HepG2 (cell line): Measurements from ENCODE around the gene C16orf87. TPM values are rescaled to one million over a fixed set of nuclear protein-coding genes. Genes with fewer than 3 reads are reported as not detected.

Experiments
- CBX5 ChIP-seq: sonication (generic); formaldehyde crosslinking; IDR thresholded peaks from 2 replicates; pipeline ENCODE4 v1.4.0; 2020; ENCODE audit warnings: missing genetic modification reagents, borderline replicate concordance
- GATAD1 ChIP-seq: IDR thresholded peaks from 2 replicates; pipeline ENCODE4 v1.6.1; 2016; ENCODE audit warnings: missing genetic modification reagents, missing compliant biosample characterization
- IRX3 ChIP-seq: sonication (generic); formaldehyde crosslinking; IDR thresholded peaks from 2 replicates; pipeline ENCODE4 v1.8.1; 2023; ENCODE audit warnings: mild to moderate bottlenecking, low read depth, missing genetic modification reagents, borderline replicate concordance
- KAT7 ChIP-seq: IDR thresholded peaks from 2 replicates; pipeline ENCODE4 v1.6.1; 2018; ENCODE audit warnings: borderline replicate concordance, missing compliant biosample characterization
- MAFF ChIP-seq: IDR thresholded peaks from 2 replicates; pipeline ENCODE4 v1.6.1; 2011; ENCODE audit warnings: low read depth, low read length, improper control_type of control experiment
- MTA1 ChIP-seq: sonication (generic); formaldehyde crosslinking; IDR thresholded peaks from 2 replicates; pipeline ENCODE4 v1.4.0; 2020; ENCODE audit warnings: missing genetic modification reagents, mild to moderate bottlenecking, borderline replicate concordance
- POGZ ChIP-seq: sonication (generic); formaldehyde crosslinking; IDR thresholded peaks from 2 replicates; pipeline ENCODE4 v1.4.0; 2020; ENCODE audit warnings: mild to moderate bottlenecking, missing genetic modification reagents
- SYNCRIP ChIP-seq: fragments of 200-400 bp; formaldehyde crosslinking; IDR thresholded peaks from 2 replicates; pipeline ENCODE4 v1.6.1; 2018; ENCODE audit warnings: mild to moderate bottlenecking, low read depth, low read length; ENCODE audit not compliant: insufficient read depth
- XBP1 ChIP-seq: sonication (generic); formaldehyde crosslinking; IDR thresholded peaks from 2 replicates; pipeline ENCODE4 v1.5.0; 2020; ENCODE audit warnings: missing genetic modification reagents
- ZEB1 ChIP-seq: IDR thresholded peaks from 2 replicates; pipeline ENCODE4 v1.6.1; 2012; ENCODE audit warnings: mild to moderate bottlenecking, low read depth, inconsistent platforms; ENCODE audit not compliant: insufficient replicate concordance
- ZFAT ChIP-seq: sonication (generic); formaldehyde crosslinking; conservative IDR thresholded peaks from 2 replicates; pipeline ENCODE4 v1.8.1; 2023; ENCODE audit warnings: missing genetic modification reagents, inconsistent platforms
- ZNF225 ChIP-seq: sonication (generic); formaldehyde crosslinking; IDR thresholded peaks from 2 replicates; pipeline ENCODE4 v1.4.0; 2020; ENCODE audit warnings: mild to moderate bottlenecking, missing genetic modification reagents
- ZNF329 ChIP-seq: sonication (generic); formaldehyde crosslinking; IDR thresholded peaks from 2 replicates; pipeline ENCODE4 v1.9.0; 2021; ENCODE audit warnings: low read depth, mild to moderate bottlenecking, missing genetic modification reagents
- ZNF484 ChIP-seq: sonication (generic); formaldehyde crosslinking; IDR thresholded peaks from 2 replicates; pipeline ENCODE4 v1.5.1; 2020; ENCODE audit warnings: mild to moderate bottlenecking, low read depth, missing genetic modification reagents, borderline replicate concordance
- ZNF558 ChIP-seq: sonication (generic); formaldehyde crosslinking; IDR thresholded peaks from 2 replicates; pipeline ENCODE4 v1.9.0; 2022; ENCODE audit warnings: mild to moderate bottlenecking, missing genetic modification reagents, borderline replicate concordance
- polyA plus RNA-seq, 8 experiments: library from polyadenylated mRNA; depleted of rRNA in 3 of 8; stranded (reverse) in 7 of 8; unstranded in 1 of 8; fragments of >200 nt; fragmentation: Illumina TruSeq in 4 of 8; extraction: Trizol in 4 of 8; gene quantifications; 2 replicates each; pipeline versions ENCODE4 v1.2.1 to v1.2.3, GENCODE V29; 2011 to 2016; ENCODE audit warnings: low read depth in 4 of 8, missing spikeins in 1 of 8, mixed read lengths in 1 of 8; ENCODE audit not compliant: insufficient read depth in 1 of 8
- total RNA-seq, 5 experiments: library from RNA; depleted of rRNA; stranded (reverse); fragments of >200 nt; fragmentation: Illumina TruSeq; extraction: Trizol; gene quantifications; 2 replicates each; pipeline ENCODE4 v1.2.3, GENCODE V29; 2016; ENCODE audit warnings: low read depth in 1 of 5
- TF ChIP-seq, protein P1 (sequence below): sonication (generic); formaldehyde crosslinking; IDR thresholded peaks from 2 replicates; pipeline ENCODE4 v1.9.0; 2021; ENCODE audit warnings: missing genetic modification reagents, borderline replicate concordance
- TF ChIP-seq, protein P2 (sequence below): sonication (generic); formaldehyde crosslinking; IDR thresholded peaks from 2 replicates; pipeline ENCODE4 v1.8.0; 2022; ENCODE audit warnings: missing genetic modification reagents, low read depth, mild to moderate bottlenecking, borderline replicate concordance
- TF ChIP-seq, protein P3 (sequence below): sonication (generic); formaldehyde crosslinking; IDR thresholded peaks from 2 replicates; pipeline ENCODE4 v1.5.0; 2020; ENCODE audit warnings: missing genetic modification reagents
- TF ChIP-seq, protein P4 (sequence below): sonication (generic); formaldehyde crosslinking; IDR thresholded peaks from 2 replicates; pipeline ENCODE4 v1.5.0; 2020; ENCODE audit warnings: mild to moderate bottlenecking, missing genetic modification reagents, moderate library complexity
- TF ChIP-seq, protein P5 (sequence below), 2 experiments: fragments of 450-650 bp in 1 of 2; sonication (generic) in 1 of 2; formaldehyde crosslinking; IDR thresholded peaks; 2 replicates each; pipeline versions ENCODE4 v1.5.0 to v1.8.0; 2020 to 2022; ENCODE audit warnings: mild to moderate bottlenecking in 1 of 2, missing genetic modification reagents in 1 of 2
- TF ChIP-seq, protein P6 (sequence below): sonication (generic); formaldehyde crosslinking; IDR thresholded peaks from 2 replicates; pipeline ENCODE4 v1.8.0; 2022; ENCODE audit warnings: mild to moderate bottlenecking, missing genetic modification reagents

The C16orf87 gene
- total and polyA plus RNA-seq, 2 of the 13 experiments (the other 11 are each of a cell fraction or from before 2014, with no cell fraction given): 8.6 to 19.5 TPM

DNA sequence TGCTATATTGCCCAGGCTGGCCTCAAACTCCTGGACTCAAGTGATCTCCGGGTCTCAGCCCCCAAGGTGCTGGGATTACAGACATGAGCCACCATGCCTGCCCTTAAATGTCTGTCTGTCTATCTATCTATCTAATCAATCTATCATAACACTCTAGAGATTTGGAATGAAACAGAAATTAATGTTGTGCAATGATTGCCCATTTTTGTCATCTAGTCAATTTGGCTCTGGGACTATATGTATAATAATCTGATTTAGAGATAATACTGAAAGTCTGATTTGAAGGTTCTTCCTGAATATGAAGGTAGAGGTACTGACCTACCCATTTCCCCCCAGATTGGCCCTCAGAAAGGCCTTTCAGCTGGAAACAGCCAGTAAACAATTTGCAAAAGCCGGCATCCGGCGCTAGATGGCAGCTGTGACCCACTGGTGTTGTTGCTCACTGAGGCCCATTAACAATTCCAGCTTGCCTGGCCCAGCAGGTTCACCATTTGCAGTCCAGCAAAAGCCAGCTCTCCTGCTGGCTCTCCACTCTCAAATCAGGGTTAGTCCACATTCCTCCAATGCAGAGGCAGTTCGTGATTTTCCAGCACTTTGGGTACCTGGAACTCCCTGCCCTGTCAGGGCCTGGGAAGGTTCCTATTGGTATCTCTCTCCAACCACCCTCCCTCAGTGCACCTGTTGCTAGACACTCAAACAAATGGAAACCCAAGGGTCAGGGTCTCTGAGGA lies 22.9 kb upstream of the C16orf87 start (continued):
- TF ChIP-seq POGZ (CRISPR knock-in tag): no peak; the same call in 1 of the 2 replicates
- TF ChIP-seq, protein P1, sequence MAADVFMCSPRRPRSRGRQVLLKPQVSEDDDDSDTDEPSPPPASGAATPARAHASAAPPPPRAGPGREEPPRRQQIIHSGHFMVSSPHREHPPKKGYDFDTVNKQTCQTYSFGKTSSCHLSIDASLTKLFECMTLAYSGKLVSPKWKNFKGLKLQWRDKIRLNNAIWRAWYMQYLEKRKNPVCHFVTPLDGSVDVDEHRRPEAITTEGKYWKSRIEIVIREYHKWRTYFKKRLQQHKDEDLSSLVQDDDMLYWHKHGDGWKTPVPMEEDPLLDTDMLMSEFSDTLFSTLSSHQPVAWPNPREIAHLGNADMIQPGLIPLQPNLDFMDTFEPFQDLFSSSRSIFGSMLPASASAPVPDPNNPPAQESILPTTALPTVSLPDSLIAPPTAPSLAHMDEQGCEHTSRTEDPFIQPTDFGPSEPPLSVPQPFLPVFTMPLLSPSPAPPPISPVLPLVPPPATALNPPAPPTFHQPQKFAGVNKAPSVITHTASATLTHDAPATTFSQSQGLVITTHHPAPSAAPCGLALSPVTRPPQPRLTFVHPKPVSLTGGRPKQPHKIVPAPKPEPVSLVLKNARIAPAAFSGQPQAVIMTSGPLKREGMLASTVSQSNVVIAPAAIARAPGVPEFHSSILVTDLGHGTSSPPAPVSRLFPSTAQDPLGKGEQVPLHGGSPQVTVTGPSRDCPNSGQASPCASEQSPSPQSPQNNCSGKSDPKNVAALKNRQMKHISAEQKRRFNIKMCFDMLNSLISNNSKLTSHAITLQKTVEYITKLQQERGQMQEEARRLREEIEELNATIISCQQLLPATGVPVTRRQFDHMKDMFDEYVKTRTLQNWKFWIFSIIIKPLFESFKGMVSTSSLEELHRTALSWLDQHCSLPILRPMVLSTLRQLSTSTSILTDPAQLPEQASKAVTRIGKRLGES: no peak
- TF ChIP-seq GATAD1 (CRISPR knock-in tag): no peak
- TF ChIP-seq ZNF484 (CRISPR knock-in tag): no peak
- TF ChIP-seq KAT7 (CRISPR knock-in tag): no peak
- TF ChIP-seq XBP1 (CRISPR knock-in tag): no peak
- no peak for TF ChIP-seq ZNF558 (CRISPR knock-in tag)
- TF ChIP-seq ZNF329 (CRISPR knock-in tag): peak; percentile 43; the same call in 1 of the 2 replicates
- TF ChIP-seq, protein P2, sequence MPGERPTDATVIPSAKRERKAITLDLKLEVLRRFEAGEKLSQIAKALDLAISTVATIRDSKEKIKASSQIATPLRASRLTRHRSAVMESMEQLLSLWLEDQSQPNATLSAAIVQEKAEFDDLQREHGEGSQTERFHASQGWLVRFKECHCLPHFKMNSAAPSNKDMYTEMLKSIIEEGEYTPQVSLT: no peak
- no peak for TF ChIP-seq ZFAT (CRISPR knock-in tag)
- TF ChIP-seq, protein P3, sequence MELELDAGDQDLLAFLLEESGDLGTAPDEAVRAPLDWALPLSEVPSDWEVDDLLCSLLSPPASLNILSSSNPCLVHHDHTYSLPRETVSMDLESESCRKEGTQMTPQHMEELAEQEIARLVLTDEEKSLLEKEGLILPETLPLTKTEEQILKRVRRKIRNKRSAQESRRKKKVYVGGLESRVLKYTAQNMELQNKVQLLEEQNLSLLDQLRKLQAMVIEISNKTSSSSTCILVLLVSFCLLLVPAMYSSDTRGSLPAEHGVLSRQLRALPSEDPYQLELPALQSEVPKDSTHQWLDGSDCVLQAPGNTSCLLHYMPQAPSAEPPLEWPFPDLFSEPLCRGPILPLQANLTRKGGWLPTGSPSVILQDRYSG: no peak
- TF ChIP-seq MTA1: no peak
- TF ChIP-seq, protein P4, sequence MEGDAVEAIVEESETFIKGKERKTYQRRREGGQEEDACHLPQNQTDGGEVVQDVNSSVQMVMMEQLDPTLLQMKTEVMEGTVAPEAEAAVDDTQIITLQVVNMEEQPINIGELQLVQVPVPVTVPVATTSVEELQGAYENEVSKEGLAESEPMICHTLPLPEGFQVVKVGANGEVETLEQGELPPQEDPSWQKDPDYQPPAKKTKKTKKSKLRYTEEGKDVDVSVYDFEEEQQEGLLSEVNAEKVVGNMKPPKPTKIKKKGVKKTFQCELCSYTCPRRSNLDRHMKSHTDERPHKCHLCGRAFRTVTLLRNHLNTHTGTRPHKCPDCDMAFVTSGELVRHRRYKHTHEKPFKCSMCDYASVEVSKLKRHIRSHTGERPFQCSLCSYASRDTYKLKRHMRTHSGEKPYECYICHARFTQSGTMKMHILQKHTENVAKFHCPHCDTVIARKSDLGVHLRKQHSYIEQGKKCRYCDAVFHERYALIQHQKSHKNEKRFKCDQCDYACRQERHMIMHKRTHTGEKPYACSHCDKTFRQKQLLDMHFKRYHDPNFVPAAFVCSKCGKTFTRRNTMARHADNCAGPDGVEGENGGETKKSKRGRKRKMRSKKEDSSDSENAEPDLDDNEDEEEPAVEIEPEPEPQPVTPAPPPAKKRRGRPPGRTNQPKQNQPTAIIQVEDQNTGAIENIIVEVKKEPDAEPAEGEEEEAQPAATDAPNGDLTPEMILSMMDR: peak; percentile 99
- TF ChIP-seq IRX3 (CRISPR knock-in tag): no peak
- TF ChIP-seq MAFF: no peak
- TF ChIP-seq, protein P5, sequence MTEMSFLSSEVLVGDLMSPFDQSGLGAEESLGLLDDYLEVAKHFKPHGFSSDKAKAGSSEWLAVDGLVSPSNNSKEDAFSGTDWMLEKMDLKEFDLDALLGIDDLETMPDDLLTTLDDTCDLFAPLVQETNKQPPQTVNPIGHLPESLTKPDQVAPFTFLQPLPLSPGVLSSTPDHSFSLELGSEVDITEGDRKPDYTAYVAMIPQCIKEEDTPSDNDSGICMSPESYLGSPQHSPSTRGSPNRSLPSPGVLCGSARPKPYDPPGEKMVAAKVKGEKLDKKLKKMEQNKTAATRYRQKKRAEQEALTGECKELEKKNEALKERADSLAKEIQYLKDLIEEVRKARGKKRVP (CRISPR knock-in tag; IDR thresholded peaks at IDR 0.05): no peak
- TF ChIP-seq ZEB1: no peak
- no peak for TF ChIP-seq ZNF225 (CRISPR knock-in tag)
- TF ChIP-seq SYNCRIP: no peak
- TF ChIP-seq, protein P6, sequence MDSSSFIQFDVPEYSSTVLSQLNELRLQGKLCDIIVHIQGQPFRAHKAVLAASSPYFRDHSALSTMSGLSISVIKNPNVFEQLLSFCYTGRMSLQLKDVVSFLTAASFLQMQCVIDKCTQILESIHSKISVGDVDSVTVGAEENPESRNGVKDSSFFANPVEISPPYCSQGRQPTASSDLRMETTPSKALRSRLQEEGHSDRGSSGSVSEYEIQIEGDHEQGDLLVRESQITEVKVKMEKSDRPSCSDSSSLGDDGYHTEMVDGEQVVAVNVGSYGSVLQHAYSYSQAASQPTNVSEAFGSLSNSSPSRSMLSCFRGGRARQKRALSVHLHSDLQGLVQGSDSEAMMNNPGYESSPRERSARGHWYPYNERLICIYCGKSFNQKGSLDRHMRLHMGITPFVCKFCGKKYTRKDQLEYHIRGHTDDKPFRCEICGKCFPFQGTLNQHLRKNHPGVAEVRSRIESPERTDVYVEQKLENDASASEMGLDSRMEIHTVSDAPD: no peak
- peak; percentile 53; the same call in 1 of the 2 replicates for TF ChIP-seq CBX5
